Ovary (tissue), 3 donors: ENCODE data around the gene CISD3.

ENCODE experiments used
- EP300 ChIP-seq: sonication (generic); formaldehyde crosslinking; IDR thresholded peaks from one replicate; pipeline ENCODE4 v1.6.1; 2017; ENCODE audit warnings: antibody characterized with exemption
- POLR2A ChIP-seq: fragments of 450-650 bp; IDR thresholded peaks from one replicate; pipeline ENCODE4 v1.6.1; 2017; ENCODE audit warnings: antibody characterized with exemption, mild to moderate bottlenecking, moderate library complexity
- TF ChIP-seq, protein P1 (sequence below), 3 donors: fragments of 450-650 bp in 2 of 3; fragments of 200-600 bp in 1 of 3; IDR thresholded peaks; one replicate each; pipeline versions ENCODE4 v1.5.1 to v1.8.0; 2016 to 2022; ENCODE audit warnings: antibody characterized with exemption in 3 of 3, mild to moderate bottlenecking in 1 of 3
- donor health status: DM: no; HTN: no; CAD: no.

DNA sequence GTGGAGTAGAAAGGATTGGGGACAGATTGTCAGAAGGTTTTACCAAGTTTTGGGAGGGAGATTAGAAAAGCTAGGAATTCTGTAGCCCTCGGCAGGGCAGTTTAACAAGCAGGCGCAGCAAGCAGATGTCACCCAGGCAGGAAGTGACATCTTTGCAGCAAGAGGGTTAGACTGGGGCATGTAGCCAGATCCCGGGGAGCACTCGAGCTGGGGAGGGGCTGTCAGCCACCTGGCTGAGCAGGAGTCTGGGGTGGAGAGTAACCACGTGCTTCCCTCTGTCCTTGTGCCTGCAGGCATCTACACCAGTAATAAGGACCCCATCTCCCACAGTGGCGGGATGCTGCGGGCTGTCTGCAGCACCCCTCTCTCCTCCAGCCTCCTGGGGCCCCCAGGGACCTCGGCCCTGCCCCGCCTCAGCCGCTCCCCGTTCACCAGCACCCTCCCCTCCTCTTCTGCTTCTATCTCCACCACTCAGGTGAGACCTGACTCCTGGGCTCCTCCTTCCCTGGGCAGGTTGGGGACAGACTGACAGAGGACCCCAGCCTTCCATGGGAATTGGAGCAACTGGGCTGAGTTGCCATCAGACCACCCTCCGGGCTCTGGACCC, 12.9 kb upstream of the CISD3 start:
- TF ChIP-seq, protein P1, sequence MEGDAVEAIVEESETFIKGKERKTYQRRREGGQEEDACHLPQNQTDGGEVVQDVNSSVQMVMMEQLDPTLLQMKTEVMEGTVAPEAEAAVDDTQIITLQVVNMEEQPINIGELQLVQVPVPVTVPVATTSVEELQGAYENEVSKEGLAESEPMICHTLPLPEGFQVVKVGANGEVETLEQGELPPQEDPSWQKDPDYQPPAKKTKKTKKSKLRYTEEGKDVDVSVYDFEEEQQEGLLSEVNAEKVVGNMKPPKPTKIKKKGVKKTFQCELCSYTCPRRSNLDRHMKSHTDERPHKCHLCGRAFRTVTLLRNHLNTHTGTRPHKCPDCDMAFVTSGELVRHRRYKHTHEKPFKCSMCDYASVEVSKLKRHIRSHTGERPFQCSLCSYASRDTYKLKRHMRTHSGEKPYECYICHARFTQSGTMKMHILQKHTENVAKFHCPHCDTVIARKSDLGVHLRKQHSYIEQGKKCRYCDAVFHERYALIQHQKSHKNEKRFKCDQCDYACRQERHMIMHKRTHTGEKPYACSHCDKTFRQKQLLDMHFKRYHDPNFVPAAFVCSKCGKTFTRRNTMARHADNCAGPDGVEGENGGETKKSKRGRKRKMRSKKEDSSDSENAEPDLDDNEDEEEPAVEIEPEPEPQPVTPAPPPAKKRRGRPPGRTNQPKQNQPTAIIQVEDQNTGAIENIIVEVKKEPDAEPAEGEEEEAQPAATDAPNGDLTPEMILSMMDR (IDR thresholded peaks at IDR 0.05): no peak
- no peak for TF ChIP-seq POLR2A
- TF ChIP-seq EP300: no peak
